Small intestine (tissue), 7 donors: ENCODE measurements around the gene SNAP47. TPM values are rescaled to one million over a fixed set of nuclear protein-coding genes. Genes with fewer than 3 reads are reported as not detected.

ENCODE experiments used
- DNase-seq, 2 donors: peaks; one replicate each; pipeline versions ENCODE4 v3.0.0 to v3.0.0-alpha.2; 2013
- FAIRE-seq: peaks from 2 replicates; lab custom pipeline; 2012; peaks lifted over from hg19 to GRCh38; lab: Jason Lieb, UNC
- H3K27ac ChIP-seq, 3 donors: one replicate each; pipeline ENCODE4 v1.5.1; 2013; ENCODE audit warnings: low read length in 2 of 3, mild to moderate bottlenecking in 2 of 3, control low read depth in 1 of 3, inconsistent platforms in 1 of 3, low read depth in 1 of 3, moderate library complexity in 1 of 3
- H3K27me3 ChIP-seq, 3 donors: one replicate each; pipeline ENCODE4 v1.6.1; 2013; ENCODE audit warnings: low read length in 3 of 3, inconsistent platforms in 1 of 3; ENCODE audit not compliant: control insufficient read depth in 3 of 3, insufficient read depth in 3 of 3
- H3K36me3 ChIP-seq, 3 donors: one replicate each; pipeline ENCODE4 v1.6.1; 2013; ENCODE audit warnings: low read length in 3 of 3, inconsistent platforms in 1 of 3, low read depth in 1 of 3, mild to moderate bottlenecking in 1 of 3, moderate library complexity in 1 of 3; ENCODE audit not compliant: control insufficient read depth in 3 of 3, insufficient read depth in 2 of 3
- H3K4me1 ChIP-seq, 3 donors: one replicate each; pipeline ENCODE4 v1.6.1; 2013; ENCODE audit warnings: low read length in 2 of 3, inconsistent platforms in 1 of 3, low read depth in 1 of 3, mild to moderate bottlenecking in 1 of 3, moderate library complexity in 1 of 3; ENCODE audit not compliant: control insufficient read depth in 3 of 3, insufficient read depth in 2 of 3
- H3K4me3 ChIP-seq, 3 donors: one replicate each; pipeline ENCODE4 v1.5.1; 2013; ENCODE audit warnings: low read length in 3 of 3, control low read depth in 1 of 3, inconsistent platforms in 1 of 3, low read depth in 1 of 3, mild to moderate bottlenecking in 1 of 3, moderate library complexity in 1 of 3
- H3K9me3 ChIP-seq, 2 donors: one replicate each; pipeline ENCODE4 v1.6.1; 2013; ENCODE audit warnings: low read depth in 1 of 2, low read length in 1 of 2; ENCODE audit not compliant: control insufficient read depth in 2 of 2, insufficient read depth in 1 of 2
- WGBS, 3 donors: extraction: QIAGEN DNeasy Blood & Tissue Kit; methylation state at CpG; one replicate each; pipeline ENCODE4 v1.1.7; 2013; 5-methylcytosine and 5-hydroxymethylcytosine counted together
- polyA plus RNA-seq, 4 donors: library from polyadenylated mRNA; stranded (reverse) in 3 of 4; unstranded in 1 of 4; fragments of 200-250 nt in 3 of 4; fragments of 120-200 nt in 1 of 4; gene quantifications; one replicate each; pipeline versions ENCODE4 v1.2.1 to v1.2.3, GENCODE V29; 2013
- donor health status: healthy with polysubstance abuse.
- donor health status: control.
- donor health status: control.
- donor health status: Bipolar disorder and iron deficiency.
- donor health status: healthy.

The SNAP47 gene
- polyA plus RNA-seq, 4 donors = 9.8 to 22.5 (median 15.5) TPM

DNA sequence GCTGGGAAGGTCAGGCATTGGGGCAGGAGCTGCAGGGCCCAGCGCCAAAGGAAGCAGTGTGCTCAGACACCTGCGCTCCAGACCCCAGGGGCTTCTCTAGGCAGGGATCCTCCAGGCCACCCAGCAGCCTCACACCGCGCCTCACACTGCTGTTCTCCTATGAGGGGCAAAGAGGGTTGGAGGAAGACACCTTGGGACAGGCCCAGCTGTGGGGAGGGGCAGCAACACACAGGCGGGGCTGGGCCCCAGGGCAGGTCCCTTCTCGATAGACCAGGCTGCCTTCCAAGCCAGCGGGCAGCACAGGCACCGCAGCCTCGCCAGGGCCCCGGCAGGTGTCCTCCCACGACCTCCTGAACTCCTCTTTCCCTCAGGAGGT lies 59.6 kb downstream of the SNAP47 start:
- H3K27ac ChIP-seq = no peak overlapping the region
- WGBS, 3 donors = 49 to 59% (median 51%) methylated on average over 6 to 11 of the region's 11 CpGs

GRCh38 chr1:227795732-227796131 lies 60.5 kb downstream of the SNAP47 start:
- Histone ChIP-seq H3K27ac (no peak overlapping the region), H3K36me3 (no peaks in the 10 kb centered on the region), H3K9me3 (no peaks in the 10 kb centered on the region), H3K4me3 (no peak overlapping the region), H3K4me1 (no peaks in the 10 kb centered on the region), H3K27me3 (peaks cover 0 to 4% (median 3%) of the 10 kb centered on the region in 3 donors)
- FAIRE-seq = no peak
- WGBS, 3 donors = 48 to 58% (median 53%) methylated on average over 4 to 6 of the region's 6 CpGs
- DNase-seq = no peak

More for the DNA sequence above, 59.6 kb downstream of the SNAP47 start:
- Histone ChIP-seq H3K4me3 (no peak overlapping the region), H3K4me1 (no peaks in the 10 kb centered on the region), H3K9me3 (no peaks in the 10 kb centered on the region), H3K36me3 (no peaks in the 10 kb centered on the region), H3K27me3 (peaks cover 0 to 4% (median 3%) of the 10 kb centered on the region in 3 donors)
- no peak for FAIRE-seq
- DNase-seq = no peak

GRCh38 chr1:227796359-227796915 lies 61.2 kb downstream of the SNAP47 start:
- no peaks in the 10 kb centered on the region for H3K36me3 ChIP-seq
- H3K9me3 ChIP-seq = no peaks in the 10 kb centered on the region
- 76 to 84% (median 78%) methylated on average over 5 of the region's 5 CpGs for WGBS, 3 donors
- no peaks in the 10 kb centered on the region for H3K4me1 ChIP-seq
- FAIRE-seq = no peak
- H3K27me3 ChIP-seq = peaks cover 0 to 4% (median 3%) of the 10 kb centered on the region in 3 donors
- H3K27ac ChIP-seq = no peak overlapping the region
- DNase-seq = no peak
- no peak overlapping the region for H3K4me3 ChIP-seq

DNA sequence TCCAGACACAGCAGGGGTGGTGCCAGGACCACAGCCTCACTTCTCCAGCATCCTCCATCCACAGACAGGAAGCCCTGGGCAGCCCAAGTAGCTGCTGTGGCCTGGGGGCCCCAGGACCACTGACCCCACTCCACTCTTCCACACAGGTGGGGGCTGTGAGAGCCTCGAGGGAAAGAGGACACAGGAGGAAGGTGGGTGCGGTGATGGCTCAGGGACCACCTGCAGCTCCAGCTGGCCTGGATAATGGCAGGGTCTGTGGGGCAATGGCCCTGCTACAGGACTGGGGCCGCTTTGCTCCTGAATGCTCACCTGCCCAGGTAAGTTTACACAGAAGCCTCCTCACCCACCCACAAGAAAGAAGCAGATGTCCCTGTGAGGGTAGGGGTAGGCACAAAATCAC lies 61.9 kb downstream of the SNAP47 start:
- FAIRE-seq = no peak
- 78 to 89% (median 83%) methylated on average over 3 of the region's 3 CpGs for WGBS, 3 donors

DNA sequence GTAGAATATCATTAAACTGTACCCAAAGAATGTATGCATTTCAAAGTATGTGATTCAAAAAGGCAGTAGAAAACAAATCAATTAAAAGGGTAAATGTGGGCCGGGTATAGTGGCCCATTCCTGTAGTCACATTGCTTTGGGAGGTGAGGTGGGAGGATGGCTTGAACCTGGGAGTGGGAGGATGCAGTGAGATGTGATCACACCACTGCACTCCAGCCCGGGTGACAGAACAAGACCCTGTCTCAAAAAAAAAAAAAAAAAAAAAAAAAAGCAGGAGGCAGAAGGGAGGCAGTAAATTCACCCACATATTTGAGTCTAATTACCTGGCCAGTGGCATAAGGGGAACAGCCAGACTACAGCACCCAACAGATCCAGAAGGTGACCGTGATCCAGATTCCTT lies 62.4 kb downstream of the SNAP47 start:
- no peaks in the 10 kb centered on the region for H3K4me1 ChIP-seq
- no peak overlapping the region for H3K4me3 ChIP-seq
- H3K27me3 ChIP-seq = peaks cover 0 to 4% (median 3%) of the 10 kb centered on the region in 3 donors
- no peak overlapping the region for H3K27ac ChIP-seq
- WGBS, 3 donors = 77 to 89% (median 83%) methylated on average over 3 of the region's 3 CpGs
- DNase-seq = no peak
- no peaks in the 10 kb centered on the region for H3K9me3 ChIP-seq
- no peak for FAIRE-seq
- H3K36me3 ChIP-seq = no peaks in the 10 kb centered on the region

More for the DNA sequence above, 61.9 kb downstream of the SNAP47 start:
- no peaks in the 10 kb centered on the region for H3K36me3 ChIP-seq
- H3K4me3 ChIP-seq = no peak overlapping the region
- peaks cover 0 to 4% (median 3%) of the 10 kb centered on the region in 3 donors for H3K27me3 ChIP-seq
- H3K27ac ChIP-seq = no peak overlapping the region
- no peaks in the 10 kb centered on the region for H3K9me3 ChIP-seq
- no peaks in the 10 kb centered on the region for H3K4me1 ChIP-seq
- DNase-seq = no peak

GRCh38 chr1:227798078-227798802 lies 63.0 kb downstream of the SNAP47 start:
- FAIRE-seq = no peak
- Histone ChIP-seq H3K27ac (no peak overlapping the region), H3K9me3 (no peaks in the 10 kb centered on the region), H3K4me1 (no peaks in the 10 kb centered on the region), H3K27me3 (peaks cover 0 to 4% (median 3%) of the 10 kb centered on the region in 3 donors), H3K4me3 (no peak overlapping the region), H3K36me3 (no peaks in the 10 kb centered on the region)
- no peak for DNase-seq
- WGBS, 3 donors = 72 to 81% (median 76%) methylated on average over 16 of the region's 16 CpGs

DNA sequence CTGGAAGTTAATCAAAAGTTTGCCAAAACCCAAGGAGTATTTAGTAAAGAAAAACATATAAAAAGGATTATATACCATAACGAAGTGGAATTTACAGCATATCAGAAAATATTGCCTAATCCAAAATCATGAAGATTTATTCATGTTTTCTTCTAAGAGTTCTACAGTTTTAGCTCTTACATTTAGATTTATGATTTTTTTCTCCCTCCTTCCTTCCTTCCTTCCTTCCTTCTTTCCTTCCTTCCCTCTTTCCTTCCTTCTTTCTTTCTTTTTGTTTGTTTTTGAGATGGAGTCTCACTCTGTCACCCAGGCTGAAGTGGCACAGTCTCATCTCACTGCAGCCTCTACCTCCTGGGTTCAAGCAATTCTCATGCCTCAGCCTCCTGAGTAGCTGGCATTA lies 64.5 kb downstream of the SNAP47 start:
- Histone ChIP-seq H3K4me3 (no peak overlapping the region), H3K36me3 (no peaks in the 10 kb centered on the region), H3K4me1 (no peaks in the 10 kb centered on the region), H3K27ac (no peak overlapping the region), H3K27me3 (peaks cover 0 to 4% (median 3%) of the 10 kb centered on the region in 3 donors), H3K9me3 (no peaks in the 10 kb centered on the region)
- no peak for FAIRE-seq
- WGBS, 3 donors = 65 to 72% (median 72%) methylated on average over 1 of the region's 1 CpG
- DNase-seq = no peak

GRCh38 chr1:227803933-227804332 lies 68.7 kb downstream of the SNAP47 start:
- DNase-seq (no peak), FAIRE-seq (no peak)
- peaks cover under 1 to 3% (median 2%) of the 10 kb centered on the region in 3 donors for H3K27me3 ChIP-seq
- H3K27ac ChIP-seq = no peak overlapping the region
- H3K9me3 ChIP-seq = peaks cover 0 to 4% of the 10 kb centered on the region in 2 donors
- no peak overlapping the region for H3K4me3 ChIP-seq
- H3K4me1 ChIP-seq = no peaks in the 10 kb centered on the region
- no peaks in the 10 kb centered on the region for H3K36me3 ChIP-seq
